ENCODE results near the gene ECPAS.
A peak's percentile ranks its signal among the peaks of the same experiment; 100 is the strongest.
"Not testable (repeated sequence)": the region's sequence is repeated elsewhere in the genome, so short reads cannot be mapped to it uniquely, and the experiment has no call there.

The ECPAS gene

GRCh38 chr9:111514967-111515366, 30.8 kb upstream of the ECPAS start:
- H3K27ac ChIP-seq, result no peak overlapping the region
- H4K20me1 ChIP-seq, result no peaks in the 10 kb centered on the region
- H3K9ac ChIP-seq, result no peak overlapping the region
- peaks cover 26 to 50% (median 35%) of the 10 kb centered on the region in 11 experiments for H3K9me3 ChIP-seq (replicated peaks in 1 of 11)
- no peaks in the 10 kb centered on the region for H3K36me3 ChIP-seq
- no peak overlapping the region for H3K4me2 ChIP-seq
- no peaks in the 10 kb centered on the region for H3K4me1 ChIP-seq
- no peak for TF ChIP-seq Cebpa-rat (IDR thresholded peaks at IDR 0.05)
- no peak overlapping the region for H3K4me3 ChIP-seq
- no peaks in the 10 kb centered on the region for H3K27me3 ChIP-seq

DNA sequence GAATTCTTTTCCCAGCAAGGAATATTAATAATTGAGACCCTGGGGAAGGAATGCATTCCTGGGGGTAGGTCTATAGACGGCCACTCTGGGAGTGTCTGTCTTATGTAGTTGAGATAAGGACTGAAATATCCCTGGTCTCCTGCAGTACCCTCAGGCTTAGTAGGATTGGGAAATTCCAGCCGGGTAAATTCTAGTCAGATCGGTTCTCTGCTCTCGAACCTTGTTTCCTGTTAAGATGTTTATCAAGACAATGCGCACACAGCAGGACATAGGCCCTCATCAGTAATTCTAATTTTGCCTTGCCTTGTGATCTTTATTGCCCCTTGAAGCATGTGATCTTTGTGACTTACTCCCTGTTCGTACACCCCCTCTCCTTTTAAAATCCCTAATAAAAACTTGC, 27.4 kb upstream of the ECPAS start:
- peaks cover 27 to 52% (median 38%) of the 10 kb centered on the region in 11 experiments for H3K9me3 ChIP-seq (replicated peaks in 1 of 11)
- H3K4me3 ChIP-seq, H3K9ac ChIP-seq, H3K27ac ChIP-seq, H3K36me3 ChIP-seq, H3K4me1 ChIP-seq, H3K27me3 ChIP-seq, H4K20me1 ChIP-seq, H3K4me2 ChIP-seq: not testable (repeated sequence)

- Histone ChIP-seq H3K9ac (no peak overlapping the region), H3K27me3 (no peaks in the 10 kb centered on the region), H4K20me1 (no peaks in the 10 kb centered on the region), H3K4me3 (no peak overlapping the region), H3K9me3 (replicated peaks in 1 of 11) (peaks cover 0 to 16% (median 5%) of the 10 kb centered on the region in 11 experiments; a peak in 8 of 22 replicates), H3K4me2 (no peak overlapping the region), H3K36me3 (no peaks in the 10 kb centered on the region), H3K27ac (no peak overlapping the region), H3K4me1 (no peaks in the 10 kb centered on the region)
- no peak for TF ChIP-seq Cebpa-rat (IDR thresholded peaks at IDR 0.05)
These were observed 18.3 kb upstream of the ECPAS start for GRCh38 chr9:111502506-111502905.

DNA sequence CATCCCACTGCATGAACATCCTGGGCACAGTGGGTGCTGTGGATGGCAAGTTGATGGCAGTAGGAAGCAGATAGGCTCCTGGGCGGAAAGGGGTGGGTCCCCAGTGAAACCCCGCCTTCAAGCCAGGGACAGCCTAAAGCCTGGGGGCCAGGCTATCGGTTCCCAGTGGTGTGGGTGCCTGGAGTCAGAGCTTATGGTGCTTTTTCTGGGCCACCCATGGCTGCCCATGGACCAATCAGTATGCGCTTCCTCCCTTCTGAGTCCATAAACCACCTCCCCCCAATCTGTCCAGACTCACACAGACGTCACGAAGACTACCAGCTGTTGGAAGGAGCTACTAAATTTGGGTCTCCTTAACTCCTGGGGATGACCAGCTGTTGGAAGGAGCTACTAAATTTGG, 17.5 kb upstream of the ECPAS start:
- no peak overlapping the region for H3K4me2 ChIP-seq
- no peaks in the 10 kb centered on the region for H3K27me3 ChIP-seq
- H3K4me1 ChIP-seq, result no peaks in the 10 kb centered on the region
- H3K9ac ChIP-seq, result no peak overlapping the region
- no peaks in the 10 kb centered on the region for H4K20me1 ChIP-seq
- H3K36me3 ChIP-seq, result no peaks in the 10 kb centered on the region
- H3K4me3 ChIP-seq, result no peak overlapping the region
- no peak for TF ChIP-seq Cebpa-rat (IDR thresholded peaks at IDR 0.05)
- H3K9me3 ChIP-seq (replicated peaks in 1 of 11), result peaks cover 0 to 16% (median 5%) of the 10 kb centered on the region in 11 experiments; a peak in 8 of 22 replicates
- H3K27ac ChIP-seq, result no peak overlapping the region

DNA sequence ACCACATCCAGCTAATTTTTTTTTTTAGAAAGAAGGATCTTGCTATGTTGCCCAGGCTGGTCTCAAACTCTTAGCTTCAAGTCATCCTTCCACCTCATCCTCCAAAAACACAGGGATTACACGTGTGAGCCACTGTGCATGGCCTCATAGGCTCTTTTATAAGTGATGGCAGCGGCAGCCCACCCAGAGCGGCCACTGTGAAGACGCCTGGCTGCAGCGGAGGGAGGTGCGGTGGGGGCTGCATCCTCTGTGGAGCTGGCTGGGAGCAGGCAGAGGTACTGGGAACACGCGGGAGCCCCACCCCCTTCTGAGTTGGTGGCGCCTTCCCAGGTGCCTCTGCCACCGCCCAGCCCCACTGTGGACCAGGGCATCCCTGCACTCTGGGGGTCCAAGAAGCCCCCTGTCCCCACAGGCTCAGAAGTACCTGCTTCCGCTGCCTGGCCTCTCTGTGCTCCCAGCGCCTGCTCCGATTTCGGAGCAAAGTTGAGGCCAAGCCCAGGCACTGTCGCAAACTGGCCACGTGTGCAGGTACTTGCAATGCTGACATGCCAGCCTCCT, 16.9 kb upstream of the ECPAS start:
- no peak for TF ChIP-seq Cebpa-rat (IDR thresholded peaks at IDR 0.05)
- Histone ChIP-seq H3K4me1 (no peaks in the 10 kb centered on the region), H3K27me3 (no peaks in the 10 kb centered on the region), H4K20me1 (no peaks in the 10 kb centered on the region), H3K9me3 (replicated peaks in 1 of 11) (peaks cover 0 to 15% (median 5%) of the 10 kb centered on the region in 11 experiments; a peak in 8 of 22 replicates), H3K4me2 (no peak overlapping the region), H3K9ac (no peak overlapping the region), H3K4me3 (no peak overlapping the region), H3K27ac (no peak overlapping the region), H3K36me3 (no peaks in the 10 kb centered on the region)

- H3K9ac ChIP-seq, H3K27me3 ChIP-seq, H3K36me3 ChIP-seq, H3K27ac ChIP-seq, H3K4me2 ChIP-seq, H3K4me3 ChIP-seq, H4K20me1 ChIP-seq, H3K4me1 ChIP-seq: not testable (repeated sequence)
- H3K9me3 ChIP-seq (replicated peaks in 1 of 11), result peaks cover 0 to 15% (median 0%) of the 10 kb centered on the region in 11 experiments; a peak in 4 of 22 replicates
These were observed 13.0 kb upstream of the ECPAS start for GRCh38 chr9:111497196-111497595.

GRCh38 chr9:111484572-111484894, 350 bp upstream of the ECPAS start:
- H3K27ac ChIP-seq, result peak overlapping the region; percentile 92 to 99 (median 98)
- peak overlapping the region; percentile 64 to 89 (median 83) for H3K4me2 ChIP-seq
- H3K4me1 ChIP-seq, result peaks cover 17 to 29% (median 24%) of the 10 kb centered on the region in 10 experiments
- peaks cover 0 to 16% (median 2%) of the 10 kb centered on the region in 11 experiments; a peak in 3 of 22 replicates for H3K36me3 ChIP-seq
- H4K20me1 ChIP-seq, result peaks cover 16 to 37% (median 32%) of the 10 kb centered on the region in 11 experiments; a peak in 21 of 22 replicates
- H3K27me3 ChIP-seq, result no peaks in the 10 kb centered on the region
- peak overlapping the region; percentile 93 to 100 (median 98) for H3K9ac ChIP-seq
- H3K4me3 ChIP-seq, result peak overlapping the region; percentile 84 to 98 (median 94)
- H3K9me3 ChIP-seq (replicated peaks in 1 of 11), result peaks cover 0 to 9% (median 0%) of the 10 kb centered on the region in 11 experiments; a peak in 3 of 22 replicates
- TF ChIP-seq Cebpa-rat (IDR thresholded peaks at IDR 0.05), result no peak

GRCh38 chr9:111483439-111483857, 735 bp downstream of the ECPAS start:
- Histone ChIP-seq H3K9ac (peak overlapping the region; percentile 93 to 100 (median 98)), H3K4me3 (peak overlapping the region; percentile 84 to 98 (median 94)), H3K36me3 (peaks cover 0 to 16% (median 7%) of the 10 kb centered on the region in 11 experiments; a peak in 5 of 22 replicates), H3K9me3 (replicated peaks in 1 of 11) (peaks cover 0 to 9% (median 0%) of the 10 kb centered on the region in 11 experiments; a peak in 3 of 22 replicates), H3K4me2 (peak overlapping the region; percentile 73 to 89 (median 85); a peak in 19 of 22 replicates), H4K20me1 (peaks cover 25 to 48% (median 43%) of the 10 kb centered on the region in 11 experiments; a peak in 21 of 22 replicates), H3K27ac (peak overlapping the region; percentile 92 to 99 (median 98)), H3K27me3 (no peaks in the 10 kb centered on the region), H3K4me1 (peaks cover 17 to 29% (median 24%) of the 10 kb centered on the region in 10 experiments)
- TF ChIP-seq Cebpa-rat (IDR thresholded peaks at IDR 0.05), result no peak

DNA sequence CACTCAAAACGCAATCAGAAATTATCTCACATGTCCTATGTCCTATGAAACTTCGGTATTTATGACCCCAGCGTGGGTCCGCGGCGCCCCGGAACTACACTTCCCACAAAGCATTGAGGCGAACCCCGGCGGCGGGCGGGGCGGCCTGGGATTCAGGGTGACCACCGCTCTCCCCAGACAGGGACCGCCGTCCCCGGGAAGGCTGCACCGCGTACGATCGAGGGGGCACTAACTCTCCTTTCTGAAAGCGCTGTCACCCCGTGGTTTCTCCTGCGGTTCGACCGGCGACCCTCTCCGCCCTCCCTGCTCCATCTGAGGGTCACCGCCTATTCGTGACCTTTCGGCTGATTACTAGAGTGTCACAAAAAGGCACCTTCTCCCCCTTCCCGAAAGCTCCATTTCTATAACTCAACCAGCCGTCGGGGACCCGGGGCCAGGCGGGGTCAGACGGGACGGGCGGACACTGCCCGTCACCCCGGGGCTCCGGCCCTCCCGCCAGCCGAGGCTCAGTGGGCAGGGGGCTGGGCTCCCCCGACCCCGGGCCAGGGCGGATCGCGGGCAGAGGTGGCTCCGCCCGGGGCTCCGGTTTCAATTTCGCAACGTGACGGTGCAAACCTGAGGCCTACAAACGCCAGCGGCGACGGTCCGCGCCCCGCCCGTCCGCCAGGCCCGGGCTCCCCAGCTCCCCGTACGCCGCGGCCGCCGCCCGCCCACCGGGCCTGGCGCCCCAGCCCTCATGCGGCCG, 1.3 kb downstream of the ECPAS start:
- peaks cover 17 to 30% (median 24%) of the 10 kb centered on the region in 10 experiments for H3K4me1 ChIP-seq
- peak overlapping the region; percentile 92 to 99 (median 98) for H3K27ac ChIP-seq
- H3K36me3 ChIP-seq, result peaks cover 0 to 16% (median 7%) of the 10 kb centered on the region in 11 experiments; a peak in 5 of 22 replicates
- H3K9me3 ChIP-seq (replicated peaks in 1 of 11), result peaks cover 0 to 9% (median 0%) of the 10 kb centered on the region in 11 experiments; a peak in 3 of 22 replicates
- H4K20me1 ChIP-seq, result peaks cover 25 to 53% (median 49%) of the 10 kb centered on the region in 11 experiments; a peak in 21 of 22 replicates
- H3K4me3 ChIP-seq, result peak overlapping the region; percentile 84 to 98 (median 94)
- no peaks in the 10 kb centered on the region for H3K27me3 ChIP-seq
- H3K9ac ChIP-seq, result peak overlapping the region; percentile 93 to 100 (median 98)
- peak overlapping the region; percentile 73 to 89 (median 85) for H3K4me2 ChIP-seq
- peak in 7 of 11 experiments; percentile 33 to 77 (median 36); a peak in 9 of 22 replicates for TF ChIP-seq Cebpa-rat (IDR thresholded peaks at IDR 0.05)

Data from BLaER1 treated with 17β-estradiol and CSF1 and Interleukin-3, amounts not matched to agents 10 nM and 100 nM (cell line).